Neural cell (in vitro differentiated cells): ENCODE results near the gene RAB1B. TPM values are rescaled to one million over a fixed set of nuclear protein-coding genes. Genes with fewer than 3 reads are reported as not detected.

Experiments
- H2AFZ ChIP-seq: fragments of 200-600, 300-800 bp; sonication (generic), shearing (Covaris generic); 2 replicates; pipeline ENCODE4 v1.6.0; 2014; ENCODE audit warnings: low read depth, mild to moderate bottlenecking, antibody characterized with exemption, low read length, moderate library complexity
- H3F3A ChIP-seq: fragments of 200-600 bp; shearing (Covaris generic); 2 replicates; pipeline ENCODE4 v1.6.1; 2016; ENCODE audit warnings: mild to moderate bottlenecking, moderate library complexity, mixed read lengths, antibody characterized with exemption, low read length; ENCODE audit not compliant: insufficient read depth, poor library complexity, severe bottlenecking
- H3K27ac ChIP-seq: fragments of 200-600, 300-800 bp; sonication (generic), shearing (Covaris generic); 2 replicates; pipeline ENCODE4 v1.5.1; 2014; ENCODE audit warnings: mild to moderate bottlenecking, low read length, moderate library complexity
- H3K27me3 ChIP-seq: fragments of 300-800, 200-600 bp; sonication (generic), shearing (Covaris generic); 2 replicates; pipeline ENCODE4 v1.6.0; 2014; ENCODE audit warnings: mild to moderate bottlenecking, low read depth, low read length, moderate library complexity; ENCODE audit not compliant: insufficient read depth
- H3K36me3 ChIP-seq: fragments of 300-800, 200-600 bp; sonication (generic), shearing (Covaris generic); 2 replicates; pipeline ENCODE4 v1.5.1; 2014; ENCODE audit warnings: mild to moderate bottlenecking, antibody characterized with exemption, low read length, moderate library complexity; ENCODE audit not compliant: insufficient read depth
- H3K4me2 ChIP-seq: fragments of 300-800, 200-600 bp; sonication (generic), shearing (Covaris generic); 2 replicates; pipeline ENCODE4 v1.6.0; 2014; ENCODE audit warnings: mild to moderate bottlenecking, low read length
- H3K4me3 ChIP-seq: fragments of 300-800, 200-600 bp; sonication (generic), shearing (Covaris generic); 2 replicates; pipeline ENCODE4 v1.5.1; 2014; ENCODE audit warnings: mild to moderate bottlenecking, low read length, moderate library complexity
- H3K79me2 ChIP-seq: fragments of 200-600 bp; shearing (Covaris generic); replicated peaks from 2 replicates; pipeline ENCODE4 v1.6.0; 2014; ENCODE audit warnings: mild to moderate bottlenecking, low read length, moderate library complexity; ENCODE audit not compliant: insufficient read depth
- H3K9ac ChIP-seq: fragments of 300-800, 200-600 bp; sonication (generic), shearing (Covaris generic); 2 replicates; pipeline ENCODE4 v1.6.1; 2016; ENCODE audit warnings: mild to moderate bottlenecking, low read length, mixed read lengths
- H3K9me2 ChIP-seq: fragments of 200-600 bp; shearing (Covaris generic); 2 replicates; pipeline ENCODE4 v1.6.1; 2016; ENCODE audit warnings: mild to moderate bottlenecking, low read length, mixed read lengths; ENCODE audit not compliant: insufficient read depth
- H3K9me3 ChIP-seq: fragments of 200-600, 300-800 bp; sonication (generic), shearing (Covaris generic); 2 replicates; pipeline ENCODE4 v1.6.1; 2016; ENCODE audit warnings: mild to moderate bottlenecking, mixed run types, low read length, moderate library complexity, mixed read lengths
- H4K20me1 ChIP-seq: fragments of 200-600 bp; shearing (Covaris generic); 2 replicates; pipeline ENCODE4 v1.6.1; 2016; ENCODE audit warnings: mild to moderate bottlenecking, mixed run types; ENCODE audit not compliant: insufficient read depth
- CTCF ChIP-seq: fragments of 450-650 bp; IDR thresholded peaks from 2 replicates; pipeline ENCODE4 v1.5.1; 2014; ENCODE audit warnings: antibody characterized with exemption, mild to moderate bottlenecking, moderate library complexity; ENCODE audit not compliant: poor library complexity, severe bottlenecking
- EP300 ChIP-seq: fragments of 450-650 bp; conservative IDR thresholded peaks from 2 replicates; pipeline ENCODE4 v1.6.1; 2014; ENCODE audit warnings: antibody characterized with exemption, mild to moderate bottlenecking, moderate library complexity; ENCODE audit not compliant: poor library complexity, severe bottlenecking
- EZH2 ChIP-seq: fragments of 200-600, 300-800 bp; shearing (Covaris generic), sonication (generic); IDR thresholded peaks from 2 replicates; pipeline ENCODE4 v1.6.1; 2014; ENCODE audit warnings: antibody characterized with exemption, low read length, borderline replicate concordance, mild to moderate bottlenecking; ENCODE audit not compliant: insufficient read depth, poor library complexity, severe bottlenecking
- MXI1 ChIP-seq: fragments of 450-650 bp; conservative IDR thresholded peaks from 2 replicates; pipeline ENCODE4 v1.6.1; 2014; ENCODE audit warnings: antibody characterized with exemption, mild to moderate bottlenecking; ENCODE audit not compliant: poor library complexity, severe bottlenecking
- POLR2AphosphoS5 ChIP-seq: IDR thresholded peaks from 2 replicates; pipeline ENCODE4 v1.6.1; 2012
- RAD21 ChIP-seq: fragments of 450-650 bp; conservative IDR thresholded peaks from 2 replicates; pipeline ENCODE4 v1.6.1; 2014; ENCODE audit warnings: antibody characterized with exemption, mild to moderate bottlenecking, moderate library complexity
- REST ChIP-seq: IDR thresholded peaks from 2 replicates; pipeline ENCODE4 v1.6.1; 2012; ENCODE audit warnings: borderline replicate concordance
- SMC3 ChIP-seq: fragments of 450-650 bp; conservative IDR thresholded peaks from 2 replicates; pipeline ENCODE4 v1.6.1; 2014; ENCODE audit warnings: antibody characterized with exemption, mild to moderate bottlenecking, moderate library complexity; ENCODE audit not compliant: poor library complexity
- TAF1 ChIP-seq: IDR thresholded peaks from 2 replicates; pipeline ENCODE4 v1.6.1; 2012; ENCODE audit warnings: low read depth
- polyA plus RNA-seq: library from polyadenylated mRNA; depleted of rRNA; stranded (reverse); fragments of >200 nt; gene quantifications from 2 replicates; pipeline ENCODE4 v1.2.3, GENCODE V29; 2014

Gene RAB1B
- polyA plus RNA-seq, 1 donor from 2014 or later: 27.2 TPM

GRCh38 chr11:66222358-66223149 is 45.9 kb upstream of the RAB1B start:
- Histone ChIP-seq H3F3A (no peaks in the 10 kb centered on the region), H3K9ac (no peak overlapping the region), H3K9me2 (no peaks in the 10 kb centered on the region), H2AFZ (no peak overlapping the region), H4K20me1 (no peaks in the 10 kb centered on the region), H3K27ac (no peak overlapping the region), H3K27me3 (no peaks in the 10 kb centered on the region), H3K36me3 (no peaks in the 10 kb centered on the region), H3K79me2 (no peaks in the 10 kb centered on the region), H3K4me3 (no peak overlapping the region), H3K4me2 (no peak overlapping the region), H3K9me3 (no peaks in the 10 kb centered on the region)
- TF ChIP-seq RAD21 (peak; percentile 92), EP300 (no peak), SMC3 (peak; percentile 88), CTCF (peak; percentile 100), REST (no peak), POLR2AphosphoS5 (no peak), MXI1 (peak; percentile 42), TAF1 (no peak), EZH2 (no peak)

- no peak overlapping the region for H3K9ac ChIP-seq
- H3K9me2 ChIP-seq: no peaks in the 10 kb centered on the region
- no peaks in the 10 kb centered on the region for H3K36me3 ChIP-seq
- no peak overlapping the region for H2AFZ ChIP-seq
- H3F3A ChIP-seq: no peaks in the 10 kb centered on the region
- H3K27me3 ChIP-seq: no peaks in the 10 kb centered on the region
- TF ChIP-seq MXI1 (no peak), EZH2 (no peak), EP300 (no peak), SMC3 (no peak), POLR2AphosphoS5 (no peak), REST (no peak), TAF1 (no peak), RAD21 (no peak), CTCF (no peak)
- H3K79me2 ChIP-seq: no peaks in the 10 kb centered on the region
- no peak overlapping the region for H3K4me3 ChIP-seq
- H3K27ac ChIP-seq: no peak overlapping the region
- no peaks in the 10 kb centered on the region for H3K9me3 ChIP-seq
- H4K20me1 ChIP-seq: no peaks in the 10 kb centered on the region
- H3K4me2 ChIP-seq: no peak overlapping the region
Observed at GRCh38 chr11:66224226-66224855, 44.1 kb upstream of the RAB1B start.
